ENCODE measurements around the gene RFX3.

RFX3 gene

GRCh38 chr9:3337515-3338225 is 188.1 kb downstream of the RFX3 start:
- TF ChIP-seq YY1 (IDR thresholded peaks at IDR 0.05; ENCODE audit: low read depth) (no peak), EP300 (IDR thresholded peaks at IDR 0.05; ENCODE audit: borderline replicate concordance) (no peak), CREB1 (IDR thresholded peaks at IDR 0.05; ENCODE audit: low read depth) (no peak), TAF1 (IDR thresholded peaks at IDR 0.05; ENCODE audit: low read depth) (no peak), REST (IDR thresholded peaks at IDR 0.05; ENCODE audit: low read depth) (no peak), NFIC (IDR thresholded peaks at IDR 0.05) (no peak), CEBPB (IDR thresholded peaks at IDR 0.05) (no peak), ZBTB7A (IDR thresholded peaks at IDR 0.05; ENCODE audit: low read depth) (no peak), EGR1 (IDR thresholded peaks at IDR 0.05) (no peak), RAD21 (IDR thresholded peaks at IDR 0.05; ENCODE audit: low read depth) (no peak), TCF12 (IDR thresholded peaks at IDR 0.05; ENCODE audit: low read depth) (no peak), TEAD4 (IDR thresholded peaks at IDR 0.05) (no peak), FOXM1 (IDR thresholded peaks at IDR 0.05; ENCODE audit: borderline replicate concordance, low read depth) (no peak), MAX (IDR thresholded peaks at IDR 0.05) (no peak), USF1 (IDR thresholded peaks at IDR 0.05) (no peak)

GRCh38 chr9:3336951-3337350 is 188.8 kb downstream of the RFX3 start:
- TF ChIP-seq USF1 (IDR thresholded peaks at IDR 0.05) (no peak), EGR1 (IDR thresholded peaks at IDR 0.05) (no peak), MAX (IDR thresholded peaks at IDR 0.05) (no peak), RAD21 (IDR thresholded peaks at IDR 0.05; ENCODE audit: low read depth) (no peak), ZBTB7A (IDR thresholded peaks at IDR 0.05; ENCODE audit: low read depth) (no peak), REST (IDR thresholded peaks at IDR 0.05; ENCODE audit: low read depth) (no peak), TCF12 (IDR thresholded peaks at IDR 0.05; ENCODE audit: low read depth) (no peak)

- TF ChIP-seq USF1 (IDR thresholded peaks at IDR 0.05), result no peak
- no peak for TF ChIP-seq ZBTB7A (IDR thresholded peaks at IDR 0.05; ENCODE audit: low read depth)
Observed at GRCh38 chr9:3332802-3333201, 193.0 kb downstream of the RFX3 start.

- no peak for TF ChIP-seq USF1 (IDR thresholded peaks at IDR 0.05)
- TF ChIP-seq RAD21 (IDR thresholded peaks at IDR 0.05; ENCODE audit: low read depth), result peak; percentile 45; the same call in 1 of the 2 replicates
Observed at GRCh38 chr9:3331801-3332200, 194.0 kb downstream of the RFX3 start.

GRCh38 chr9:3330792-3331420 is 194.9 kb downstream of the RFX3 start:
- no peak for TF ChIP-seq ZBTB7A (IDR thresholded peaks at IDR 0.05; ENCODE audit: low read depth)
- TF ChIP-seq TEAD4 (IDR thresholded peaks at IDR 0.05), result no peak
- no peak for TF ChIP-seq EP300 (IDR thresholded peaks at IDR 0.05; ENCODE audit: borderline replicate concordance)
- no peak for TF ChIP-seq CREB1 (IDR thresholded peaks at IDR 0.05; ENCODE audit: low read depth)
- TF ChIP-seq MAX (IDR thresholded peaks at IDR 0.05), result no peak
- TF ChIP-seq NFIC (IDR thresholded peaks at IDR 0.05), result no peak
- TF ChIP-seq FOXM1 (IDR thresholded peaks at IDR 0.05; ENCODE audit: borderline replicate concordance, low read depth), result no peak
- TF ChIP-seq YY1 (IDR thresholded peaks at IDR 0.05; ENCODE audit: low read depth), result no peak
- no peak for TF ChIP-seq TCF12 (IDR thresholded peaks at IDR 0.05; ENCODE audit: low read depth)
- TF ChIP-seq TAF1 (IDR thresholded peaks at IDR 0.05; ENCODE audit: low read depth), result no peak
- TF ChIP-seq RAD21 (IDR thresholded peaks at IDR 0.05; ENCODE audit: low read depth), result no peak
- no peak for TF ChIP-seq EGR1 (IDR thresholded peaks at IDR 0.05)
- no peak for TF ChIP-seq USF1 (IDR thresholded peaks at IDR 0.05)
- no peak for TF ChIP-seq REST (IDR thresholded peaks at IDR 0.05; ENCODE audit: low read depth)
- no peak for TF ChIP-seq CEBPB (IDR thresholded peaks at IDR 0.05)

Data from Ishikawa (cell line).